ENCODE measurements around the gene SLC35F5. TPM values are rescaled to one million over a fixed set of nuclear protein-coding genes. Genes with fewer than 3 reads are reported as not detected.
"Not testable (repeated sequence)": the region's sequence is repeated elsewhere in the genome, so short reads cannot be mapped to it uniquely, and the experiment has no call there.

The SLC35F5 gene
- total RNA-seq, 6 experiments from 2014 or later, result 33.2 to 50.0 (median 40.6) TPM

DNA sequence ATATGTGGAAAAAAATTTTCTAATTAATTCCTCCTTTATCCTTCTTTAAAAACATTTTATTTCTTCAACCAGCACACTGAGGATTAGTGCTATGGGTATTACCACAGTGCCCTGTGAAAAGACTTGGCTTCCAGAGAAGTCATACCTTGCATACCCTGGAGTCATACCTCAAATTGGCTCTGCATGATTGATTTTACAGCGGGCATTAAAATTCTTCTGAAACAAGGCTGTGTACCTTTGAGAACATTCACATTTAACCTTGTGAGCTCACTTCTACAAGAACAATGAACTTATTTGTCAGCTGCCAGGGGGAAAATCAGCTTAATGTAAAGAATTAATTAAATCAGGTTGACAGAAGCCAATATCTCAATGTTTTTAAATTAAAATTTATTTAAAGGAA is 44.6 kb downstream of the SLC35F5 start:
- no peak for ATAC-seq
- no peak overlapping the region for H3K27ac ChIP-seq
- DNase-seq, result no peak
- peaks cover 0 to 19% (median 5%) of the 10 kb centered on the region in 4 donors for H3K4me1 ChIP-seq
- no peak overlapping the region for H3K4me3 ChIP-seq
- 100% methylated on average over 1 of the region's 1 CpG for WGBS (ENCODE audit: insufficient coverage, low coverage, low lambda C conversion rate, missing lambda C conversion rate)
- no peaks in the 10 kb centered on the region for H3K27me3 ChIP-seq
- intact Hi-C loops (cut with DNase I), result no loop called here
- H3K9me3 ChIP-seq, result no peaks in the 10 kb centered on the region
- no peaks in the 10 kb centered on the region for H3K36me3 ChIP-seq
- TF ChIP-seq POLR2A (IDR thresholded peaks at IDR 0.05), result no peak
- TF ChIP-seq, protein P1, sequence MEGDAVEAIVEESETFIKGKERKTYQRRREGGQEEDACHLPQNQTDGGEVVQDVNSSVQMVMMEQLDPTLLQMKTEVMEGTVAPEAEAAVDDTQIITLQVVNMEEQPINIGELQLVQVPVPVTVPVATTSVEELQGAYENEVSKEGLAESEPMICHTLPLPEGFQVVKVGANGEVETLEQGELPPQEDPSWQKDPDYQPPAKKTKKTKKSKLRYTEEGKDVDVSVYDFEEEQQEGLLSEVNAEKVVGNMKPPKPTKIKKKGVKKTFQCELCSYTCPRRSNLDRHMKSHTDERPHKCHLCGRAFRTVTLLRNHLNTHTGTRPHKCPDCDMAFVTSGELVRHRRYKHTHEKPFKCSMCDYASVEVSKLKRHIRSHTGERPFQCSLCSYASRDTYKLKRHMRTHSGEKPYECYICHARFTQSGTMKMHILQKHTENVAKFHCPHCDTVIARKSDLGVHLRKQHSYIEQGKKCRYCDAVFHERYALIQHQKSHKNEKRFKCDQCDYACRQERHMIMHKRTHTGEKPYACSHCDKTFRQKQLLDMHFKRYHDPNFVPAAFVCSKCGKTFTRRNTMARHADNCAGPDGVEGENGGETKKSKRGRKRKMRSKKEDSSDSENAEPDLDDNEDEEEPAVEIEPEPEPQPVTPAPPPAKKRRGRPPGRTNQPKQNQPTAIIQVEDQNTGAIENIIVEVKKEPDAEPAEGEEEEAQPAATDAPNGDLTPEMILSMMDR (IDR thresholded peaks at IDR 0.05), result no peak

DNA sequence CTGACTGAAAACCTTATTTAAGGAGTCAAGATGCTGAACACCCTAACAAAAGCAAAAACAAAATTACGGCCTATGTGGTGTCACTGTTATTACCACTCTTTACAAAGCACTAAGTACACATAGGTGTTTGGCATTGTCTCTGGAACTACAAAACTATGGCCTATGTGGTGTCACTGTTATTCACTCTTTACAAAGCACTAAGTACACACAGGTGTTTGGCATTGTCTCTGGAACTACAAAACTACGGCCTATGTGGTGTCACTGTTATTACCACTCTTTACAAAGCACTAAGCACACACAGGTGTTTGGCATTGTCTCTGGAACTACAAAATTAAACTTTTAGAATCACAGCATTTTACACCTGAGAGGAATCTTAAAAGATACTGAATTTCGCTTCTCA is 47.4 kb downstream of the SLC35F5 start:
- ATAC-seq, result peak; percentile 55 to 88 (median 78)

DNA sequence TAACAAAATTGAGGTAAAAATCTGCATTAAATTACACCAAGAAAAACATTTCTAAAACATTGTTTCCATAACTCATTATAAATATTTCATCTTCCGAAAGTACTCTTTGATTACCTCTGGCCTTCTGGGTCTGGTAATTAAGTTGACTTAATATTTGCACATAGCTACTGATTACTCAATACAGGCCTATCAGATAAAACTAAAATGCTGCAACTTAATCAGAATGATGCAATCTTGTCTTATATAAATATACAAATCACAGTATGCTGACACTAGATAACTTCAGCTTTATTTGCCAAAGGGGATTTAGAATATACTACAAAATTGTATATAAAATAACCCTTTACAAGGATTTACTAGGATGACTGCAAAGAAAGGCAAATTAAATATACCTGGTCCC is 49.3 kb downstream of the SLC35F5 start:
- WGBS (ENCODE audit: insufficient coverage, low coverage, low lambda C conversion rate, missing lambda C conversion rate), result 33% methylated on average over 1 of the region's 1 CpG
- H3K27me3 ChIP-seq, result no peaks in the 10 kb centered on the region
- TF ChIP-seq POLR2A (IDR thresholded peaks at IDR 0.05), result no peak
- TF ChIP-seq, protein P1 (IDR thresholded peaks at IDR 0.05), result no peak
- no peak overlapping the region for H3K4me3 ChIP-seq
- intact Hi-C loops (cut with DNase I), result no loop called here
- H3K36me3 ChIP-seq, result no peaks in the 10 kb centered on the region
- DNase-seq (no peak), ATAC-seq (peak; percentile 48 to 85 (median 73))
- H3K9me3 ChIP-seq, result no peaks in the 10 kb centered on the region
- H3K27ac ChIP-seq, result no peak overlapping the region
- peaks cover 0 to 22% (median 5%) of the 10 kb centered on the region in 4 donors for H3K4me1 ChIP-seq

More for the DNA sequence above, 47.4 kb downstream of the SLC35F5 start:
- Histone ChIP-seq H3K9me3 (no peaks in the 10 kb centered on the region), H3K4me3 (no peak overlapping the region), H3K27me3 (no peaks in the 10 kb centered on the region), H3K27ac (no peak overlapping the region), H3K4me1 (peaks cover 0 to 22% (median 5%) of the 10 kb centered on the region in 4 donors), H3K36me3 (no peaks in the 10 kb centered on the region)
- WGBS (ENCODE audit: insufficient coverage, low coverage, low lambda C conversion rate, missing lambda C conversion rate), result 70% methylated on average over 3 of the region's 3 CpGs
- no peak for DNase-seq
- intact Hi-C loops (cut with DNase I), result no loop called here
- no peak for TF ChIP-seq POLR2A (IDR thresholded peaks at IDR 0.05)
- TF ChIP-seq, protein P1 (IDR thresholded peaks at IDR 0.05), result no peak

DNA sequence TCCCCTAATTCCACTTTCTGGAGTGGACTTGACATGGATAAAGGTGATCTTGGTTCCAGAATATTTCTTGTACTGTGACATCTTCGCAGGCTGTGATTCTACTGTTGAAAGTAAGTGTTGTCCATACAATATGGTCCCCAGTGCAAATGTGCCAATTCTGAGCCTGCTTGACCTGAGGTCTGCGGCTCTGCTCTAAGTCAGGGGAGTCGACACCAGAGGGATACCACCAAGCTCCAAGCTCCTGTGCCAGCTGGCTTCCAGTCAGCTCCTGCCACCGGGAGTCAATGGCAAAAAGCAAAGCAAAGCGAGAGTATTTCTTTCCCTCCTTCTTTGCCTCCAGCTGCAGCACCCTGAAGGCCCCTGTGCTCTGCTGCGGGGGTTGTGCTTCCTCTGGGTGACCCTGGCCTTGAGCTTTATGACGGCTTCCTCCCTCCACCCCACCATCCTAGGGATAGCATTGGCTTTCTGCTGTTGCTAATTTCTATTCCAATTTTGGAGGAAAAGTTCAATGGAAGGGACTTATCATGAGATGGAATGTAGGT is 50.4 kb downstream of the SLC35F5 start:
- no peak overlapping the region for H3K4me3 ChIP-seq
- WGBS (ENCODE audit: insufficient coverage, low coverage, low lambda C conversion rate, missing lambda C conversion rate), result 73% methylated on average over 4 of the region's 7 CpGs
- H3K36me3 ChIP-seq, result no peaks in the 10 kb centered on the region
- H3K27me3 ChIP-seq, result no peaks in the 10 kb centered on the region
- ATAC-seq (no peak), DNase-seq (no peak)
- intact Hi-C loops (cut with DNase I), result no loop called here
- no peak overlapping the region for H3K27ac ChIP-seq
- TF ChIP-seq, protein P1 (IDR thresholded peaks at IDR 0.05), result no peak
- TF ChIP-seq POLR2A (IDR thresholded peaks at IDR 0.05), result no peak
- no peaks in the 10 kb centered on the region for H3K9me3 ChIP-seq
- peaks cover 0 to 22% (median 5%) of the 10 kb centered on the region in 4 donors for H3K4me1 ChIP-seq

DNA sequence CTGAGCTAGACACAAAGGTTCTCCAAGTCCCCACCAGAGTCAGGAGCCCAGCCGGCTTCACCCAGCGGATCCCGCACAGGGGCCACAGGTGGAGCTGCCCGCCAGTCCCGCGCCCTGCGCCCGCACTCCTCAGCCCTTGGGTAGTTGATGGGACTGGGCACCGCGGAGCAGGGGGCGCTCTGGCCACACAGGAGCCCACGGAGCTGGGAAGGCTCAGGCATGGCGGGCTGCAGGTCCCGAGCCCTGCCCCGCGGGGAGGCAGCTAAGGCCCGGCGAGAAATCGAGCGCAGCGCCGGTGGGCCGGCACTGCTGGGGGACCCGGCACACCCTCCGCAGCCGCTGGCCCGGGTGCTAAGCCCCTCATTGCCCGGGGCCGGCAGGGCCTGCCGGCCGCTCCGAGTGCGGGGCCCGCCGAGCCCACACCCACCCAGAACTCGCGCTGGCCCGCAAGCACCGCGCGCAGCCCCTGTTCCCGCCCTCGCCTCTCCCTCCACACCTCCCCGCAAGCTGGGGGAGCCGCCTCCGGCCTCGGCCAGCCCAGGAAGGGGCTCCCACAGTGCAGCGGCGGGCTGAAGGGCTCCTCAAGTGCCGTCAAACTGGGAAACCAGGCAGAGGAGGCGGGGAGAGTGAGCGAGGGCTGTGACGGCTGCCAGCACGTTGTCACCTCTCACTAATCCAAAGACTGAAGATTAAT is 52.0 kb downstream of the SLC35F5 start:
- WGBS (ENCODE audit: insufficient coverage, low coverage, low lambda C conversion rate, missing lambda C conversion rate), result 99% methylated on average over 12 of the region's 54 CpGs
- DNase-seq; intact Hi-C loops (cut with DNase I): not testable (repeated sequence)

More for the DNA sequence above, 52.0 kb downstream of the SLC35F5 start:
- not testable (repeated sequence) for ATAC-seq, H3K4me3 ChIP-seq, H3K36me3 ChIP-seq, H3K9me3 ChIP-seq, H3K27me3 ChIP-seq, H3K27ac ChIP-seq
- peaks cover 0 to 20% (median 5%) of the 10 kb centered on the region in 4 donors for H3K4me1 ChIP-seq

Data from right lobe of liver (tissue), 6 donors.